PC-3 (cell line): Measurements from ENCODE around the gene GATC. TPM values are rescaled to one million over a fixed set of nuclear protein-coding genes. Genes with fewer than 3 reads are reported as not detected.

ENCODE experiments used
- ATAC-seq: fragments of 200-7000 bp; cut with Tn5 transposase; 2 replicates; pipeline ENCODE4 v1.9.1; 2020; ENCODE audit warnings: mild to moderate bottlenecking, moderate library complexity
- BruUV-seq: library from RNA; stranded (reverse); fragments of 400-500 nt; replicated peaks from 2 replicates; lab custom pipeline; 2021; lab: Mats Ljungman, UMichigan
- CTCF ChIA-PET: fragments of 300-600 bp; sonication (Branson Sonifier 250); formaldehyde crosslinking; loops from one replicate; lab custom pipeline; 2022; ENCODE audit warnings: antibody characterized with exemption; lab: Charles Lee
- POLR2A ChIA-PET: fragments of 300-600 bp; sonication (Branson Sonifier 250); formaldehyde crosslinking; loops from one replicate; lab custom pipeline; 2022; ENCODE audit warnings: antibody characterized with exemption; ENCODE audit not compliant: unreplicated experiment; lab: Charles Lee
- DNase-seq: peaks from one replicate; pipeline ENCODE4 v3.0.0-alpha.2; 2015
- H2AFZ ChIP-seq: fragments of 300-600 bp; sonication (generic); 2 replicates; pipeline ENCODE4 v1.6.0; 2016; ENCODE audit warnings: antibody characterized with exemption, low read length
- H3F3A ChIP-seq: fragments of 300-600 bp; sonication (generic); one replicate; pipeline ENCODE4 v1.6.0; 2017; ENCODE audit warnings: antibody characterized with exemption, low read length, control low read depth, mild to moderate bottlenecking; ENCODE audit not compliant: unreplicated experiment
- H3K27ac ChIP-seq: fragments of 300-600 bp; sonication (generic); 2 replicates; pipeline ENCODE4 v1.5.1; 2016; ENCODE audit warnings: mild to moderate bottlenecking, low read length
- H3K27me3 ChIP-seq: fragments of 300-600 bp; sonication (generic); 2 replicates; pipeline ENCODE4 v1.6.1; 2016; ENCODE audit warnings: low read length, mixed read lengths
- H3K36me3 ChIP-seq: fragments of 300-600 bp; sonication (generic); 2 replicates; pipeline ENCODE4 v1.6.1; 2016; ENCODE audit warnings: low read depth, mixed run types, low read length, mixed read lengths
- H3K4me1 ChIP-seq: fragments of 300-600 bp; sonication (generic); 2 replicates; pipeline ENCODE4 v1.5.1; 2016; ENCODE audit warnings: low read length; ENCODE audit not compliant: insufficient read depth
- H3K4me2 ChIP-seq: fragments of 300-600 bp; sonication (generic); 2 replicates; pipeline ENCODE4 v1.6.0; 2016; ENCODE audit warnings: low read length
- H3K4me3 ChIP-seq: fragments of 300-600 bp; sonication (generic); 2 replicates; pipeline ENCODE4 v1.5.1; 2016; ENCODE audit warnings: mild to moderate bottlenecking, low read length, mixed read lengths
- H3K79me2 ChIP-seq: fragments of 300-600 bp; sonication (generic); 2 replicates; pipeline ENCODE4 v1.6.1; 2017; ENCODE audit warnings: low read length, mixed read lengths
- H3K9ac ChIP-seq: fragments of 300-600 bp; sonication (generic); 2 replicates; pipeline ENCODE4 v1.6.0; 2016; ENCODE audit warnings: mild to moderate bottlenecking, low read length
- H3K9me2 ChIP-seq: fragments of 300-600 bp; sonication (generic); replicated peaks from 2 replicates; pipeline ENCODE4 v1.6.1; 2016; ENCODE audit warnings: mixed run types, low read length, mixed read lengths
- H3K9me3 ChIP-seq: fragments of 300-600 bp; sonication (generic); 2 replicates; pipeline ENCODE4 v1.6.1; 2016; ENCODE audit warnings: low read length, mixed read lengths
- H4K20me1 ChIP-seq: fragments of 300-600 bp; sonication (generic); 2 replicates; pipeline ENCODE4 v1.6.1; 2016; ENCODE audit warnings: low read length, mixed read lengths
- CTCF ChIP-seq: fragments of 300-600 bp; sonication (generic); conservative IDR thresholded peaks from 2 replicates; pipeline ENCODE4 v1.5.1; 2017; ENCODE audit warnings: antibody characterized with exemption, low read depth, mild to moderate bottlenecking, low read length
- EZH2 ChIP-seq: fragments of 300-600 bp; sonication (generic); IDR thresholded peaks from one replicate; pipeline ENCODE4 v1.6.1; 2017; ENCODE audit warnings: antibody characterized with exemption, mild to moderate bottlenecking, low read length; ENCODE audit not compliant: unreplicated experiment
- EZH2phosphoT487 ChIP-seq: fragments of 300-600 bp; sonication (generic); IDR thresholded peaks from 2 replicates; pipeline ENCODE4 v1.6.1; 2018; ENCODE audit warnings: mild to moderate bottlenecking, antibody characterized with exemption, low read length, borderline replicate concordance
- intact Hi-C: fragments of 100-400 bp; cut with micrococcal nuclease; formaldehyde crosslinking; loops from 2 replicates; pipeline ENCODE4 v1.9.0; 2023
- total RNA-seq: library from RNA; depleted of rRNA; stranded (reverse); fragments of >200 nt; gene quantifications from 2 replicates; pipeline ENCODE4 v1.2.3, GENCODE V29; 2014

Gene GATC
- total RNA-seq, 1 experiment from 2014 or later, result 33.8 TPM

GRCh38 chr12:120496413-120497340 is 50.4 kb downstream of the GATC start:
- intact Hi-C loops, result loop anchor here (1.0 to 2.0 kb wide), 2 partner anchors 22 to 38 kb away; partner anchors contain the start of gene RNF10
- DNase-seq, result peak; percentile 42
- H3K27ac ChIP-seq, result peak overlapping the region; percentile 54
- H3K36me3 ChIP-seq, result peaks cover 13% of the 10 kb centered on the region
- H3K9me2 ChIP-seq, result no peaks in the 10 kb centered on the region
- POLR2A ChIA-PET, result interaction anchor here (0.5 to 1.3 kb wide), 9 partner anchors 8 to 235 kb away, joined by 3 to 33 read pairs (median 3); partner anchors contain the start of genes POP5 and SRSF9
- peak; percentile 23 for ATAC-seq
- no peaks in the 10 kb centered on the region for H3F3A ChIP-seq
- peaks cover 18% of the 10 kb centered on the region for H4K20me1 ChIP-seq
- no peaks in the 10 kb centered on the region for H3K9me3 ChIP-seq
- H3K4me3 ChIP-seq, result peak overlapping the region; percentile 95
- H3K79me2 ChIP-seq, result peaks cover 45% of the 10 kb centered on the region
- H3K27me3 ChIP-seq, result no peaks in the 10 kb centered on the region
- no peak for TF ChIP-seq EZH2phosphoT487
- TF ChIP-seq EZH2, result no peak
- TF ChIP-seq CTCF, result peak; percentile 42; the same call in 1 of the 2 replicates
- H3K4me2 ChIP-seq, result peak overlapping the region; percentile 96
- peak overlapping the region; percentile 43; the same call in 1 of the 2 replicates for H2AFZ ChIP-seq
- CTCF ChIA-PET, result no interaction called here
- H3K4me1 ChIP-seq, result peaks cover 24% of the 10 kb centered on the region
- TSS peak; percentile 63 for BruUV-seq
- H3K9ac ChIP-seq, result peak overlapping the region; percentile 95

GRCh38 chr12:120497524-120498150 is 51.4 kb downstream of the GATC start:
- intact Hi-C loops, result loop anchor here (2.0 kb wide), 1 partner anchor 37 kb away; the partner anchor contains the start of gene RNF10
- POLR2A ChIA-PET, result interaction anchor here (0.5 to 0.6 kb wide), 2 partner anchors 28 to 144 kb away, joined by 3 read pairs; partner anchors contain the start of gene SRSF9
- ATAC-seq, result no peak

More at GRCh38 chr12:120497524-120498150, 51.4 kb downstream of the GATC start:
- H4K20me1 ChIP-seq, result peaks cover 18% of the 10 kb centered on the region
- H3K9me2 ChIP-seq, result no peaks in the 10 kb centered on the region
- H3K79me2 ChIP-seq, result peaks cover 45% of the 10 kb centered on the region
- no peak overlapping the region for H2AFZ ChIP-seq
- no TSS peak for BruUV-seq
- no peak overlapping the region for H3K27ac ChIP-seq
- H3K27me3 ChIP-seq, result no peaks in the 10 kb centered on the region
- H3K4me1 ChIP-seq, result peaks cover 24% of the 10 kb centered on the region
- peaks cover 13% of the 10 kb centered on the region for H3K36me3 ChIP-seq
- DNase-seq, result no peak
- no peaks in the 10 kb centered on the region for H3F3A ChIP-seq
- CTCF ChIA-PET, result no interaction called here
- peak overlapping the region; percentile 95 for H3K4me3 ChIP-seq
- peak overlapping the region; percentile 95 for H3K9ac ChIP-seq
- TF ChIP-seq EZH2phosphoT487 (no peak), EZH2 (no peak), CTCF (no peak)
- peak overlapping the region; percentile 96 for H3K4me2 ChIP-seq
- no peaks in the 10 kb centered on the region for H3K9me3 ChIP-seq
